HL-60 (cell line): ENCODE results near the gene EFNA3.

ENCODE experiments used
- GABPA ChIP-seq: IDR thresholded peaks from 2 replicates; pipeline ENCODE4 v1.6.1; 2012; ENCODE audit warnings: low read depth
- TF ChIP-seq, protein P1 (sequence below): IDR thresholded peaks from one replicate; pipeline ENCODE4 v1.5.1; 2011; ENCODE audit warnings: low read length, control low read depth, inconsistent platforms; ENCODE audit not compliant: insufficient read depth
- TF ChIP-seq, protein P2 (sequence below): IDR thresholded peaks from 2 replicates; pipeline ENCODE4 v1.6.1; 2012; ENCODE audit warnings: low read depth; ENCODE audit not compliant: insufficient replicate concordance

DNA sequence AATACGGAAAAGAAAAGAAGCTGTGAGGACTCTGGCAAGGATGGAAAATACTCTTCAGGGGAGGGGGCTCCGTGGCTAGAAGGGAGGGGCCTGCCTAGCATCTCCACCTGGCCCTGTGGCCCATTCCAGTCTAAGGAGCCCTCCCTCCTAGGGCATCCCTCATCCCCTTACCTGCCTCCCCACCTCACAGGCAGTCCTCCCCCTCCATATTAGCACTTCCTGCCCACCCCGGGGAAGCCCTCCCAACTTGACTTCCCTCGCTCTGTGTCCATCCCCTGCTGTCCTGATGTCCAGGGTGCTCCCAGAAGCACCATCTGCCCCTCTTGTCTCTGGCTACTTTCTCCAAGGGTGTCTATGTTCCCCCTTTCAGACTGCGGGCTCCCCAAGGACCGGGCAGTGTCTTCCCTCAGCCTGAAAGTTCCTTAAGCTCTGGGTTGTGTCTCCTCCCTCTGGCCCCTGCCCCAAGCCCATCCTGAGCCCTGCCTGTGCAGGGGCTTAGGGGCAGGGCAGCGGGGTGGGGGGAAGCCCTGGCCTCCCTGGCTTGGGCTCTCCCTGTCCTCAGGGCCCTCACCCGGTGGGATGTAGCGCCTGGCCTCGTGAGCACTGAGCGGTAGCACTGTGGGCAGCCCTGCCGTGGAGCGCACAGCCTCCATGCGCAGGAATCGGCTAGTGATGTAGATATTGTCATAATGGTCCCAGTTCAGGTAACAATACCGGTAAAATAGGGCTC is 49.0 kb upstream of the EFNA3 start:
- TF ChIP-seq GABPA = no peak
- TF ChIP-seq, protein P1, sequence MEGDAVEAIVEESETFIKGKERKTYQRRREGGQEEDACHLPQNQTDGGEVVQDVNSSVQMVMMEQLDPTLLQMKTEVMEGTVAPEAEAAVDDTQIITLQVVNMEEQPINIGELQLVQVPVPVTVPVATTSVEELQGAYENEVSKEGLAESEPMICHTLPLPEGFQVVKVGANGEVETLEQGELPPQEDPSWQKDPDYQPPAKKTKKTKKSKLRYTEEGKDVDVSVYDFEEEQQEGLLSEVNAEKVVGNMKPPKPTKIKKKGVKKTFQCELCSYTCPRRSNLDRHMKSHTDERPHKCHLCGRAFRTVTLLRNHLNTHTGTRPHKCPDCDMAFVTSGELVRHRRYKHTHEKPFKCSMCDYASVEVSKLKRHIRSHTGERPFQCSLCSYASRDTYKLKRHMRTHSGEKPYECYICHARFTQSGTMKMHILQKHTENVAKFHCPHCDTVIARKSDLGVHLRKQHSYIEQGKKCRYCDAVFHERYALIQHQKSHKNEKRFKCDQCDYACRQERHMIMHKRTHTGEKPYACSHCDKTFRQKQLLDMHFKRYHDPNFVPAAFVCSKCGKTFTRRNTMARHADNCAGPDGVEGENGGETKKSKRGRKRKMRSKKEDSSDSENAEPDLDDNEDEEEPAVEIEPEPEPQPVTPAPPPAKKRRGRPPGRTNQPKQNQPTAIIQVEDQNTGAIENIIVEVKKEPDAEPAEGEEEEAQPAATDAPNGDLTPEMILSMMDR = no peak
- TF ChIP-seq, protein P2, sequence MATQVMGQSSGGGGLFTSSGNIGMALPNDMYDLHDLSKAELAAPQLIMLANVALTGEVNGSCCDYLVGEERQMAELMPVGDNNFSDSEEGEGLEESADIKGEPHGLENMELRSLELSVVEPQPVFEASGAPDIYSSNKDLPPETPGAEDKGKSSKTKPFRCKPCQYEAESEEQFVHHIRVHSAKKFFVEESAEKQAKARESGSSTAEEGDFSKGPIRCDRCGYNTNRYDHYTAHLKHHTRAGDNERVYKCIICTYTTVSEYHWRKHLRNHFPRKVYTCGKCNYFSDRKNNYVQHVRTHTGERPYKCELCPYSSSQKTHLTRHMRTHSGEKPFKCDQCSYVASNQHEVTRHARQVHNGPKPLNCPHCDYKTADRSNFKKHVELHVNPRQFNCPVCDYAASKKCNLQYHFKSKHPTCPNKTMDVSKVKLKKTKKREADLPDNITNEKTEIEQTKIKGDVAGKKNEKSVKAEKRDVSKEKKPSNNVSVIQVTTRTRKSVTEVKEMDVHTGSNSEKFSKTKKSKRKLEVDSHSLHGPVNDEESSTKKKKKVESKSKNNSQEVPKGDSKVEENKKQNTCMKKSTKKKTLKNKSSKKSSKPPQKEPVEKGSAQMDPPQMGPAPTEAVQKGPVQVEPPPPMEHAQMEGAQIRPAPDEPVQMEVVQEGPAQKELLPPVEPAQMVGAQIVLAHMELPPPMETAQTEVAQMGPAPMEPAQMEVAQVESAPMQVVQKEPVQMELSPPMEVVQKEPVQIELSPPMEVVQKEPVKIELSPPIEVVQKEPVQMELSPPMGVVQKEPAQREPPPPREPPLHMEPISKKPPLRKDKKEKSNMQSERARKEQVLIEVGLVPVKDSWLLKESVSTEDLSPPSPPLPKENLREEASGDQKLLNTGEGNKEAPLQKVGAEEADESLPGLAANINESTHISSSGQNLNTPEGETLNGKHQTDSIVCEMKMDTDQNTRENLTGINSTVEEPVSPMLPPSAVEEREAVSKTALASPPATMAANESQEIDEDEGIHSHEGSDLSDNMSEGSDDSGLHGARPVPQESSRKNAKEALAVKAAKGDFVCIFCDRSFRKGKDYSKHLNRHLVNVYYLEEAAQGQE = no peak
